ENCODE results near the gene LTN1.

The LTN1 gene

GRCh38 chr21:28928578-28929420, 63.9 kb downstream of the LTN1 start:
- H3K4me3 ChIP-seq (ENCODE audit: low read depth, low read length): no peak overlapping the region
- no peak for TF ChIP-seq CTCF (IDR thresholded peaks at IDR 0.05; ENCODE audit: low read depth, low read length)

GRCh38 chr21:28927130-28927529, 65.5 kb downstream of the LTN1 start:
- no peak overlapping the region for H3K4me3 ChIP-seq (ENCODE audit: low read depth, low read length)
- TF ChIP-seq CTCF (IDR thresholded peaks at IDR 0.05; ENCODE audit: low read depth, low read length): no peak

- no peak for TF ChIP-seq CTCF (IDR thresholded peaks at IDR 0.05; ENCODE audit: low read depth, low read length)
- H3K4me3 ChIP-seq (ENCODE audit: low read depth, low read length): no peak overlapping the region
These were observed 69.2 kb downstream of the LTN1 start for GRCh38 chr21:28923439-28923975.

GRCh38 chr21:28922368-28922767, 70.3 kb downstream of the LTN1 start:
- TF ChIP-seq CTCF (IDR thresholded peaks at IDR 0.05; ENCODE audit: low read depth, low read length): no peak
- H3K4me3 ChIP-seq (ENCODE audit: low read depth, low read length): no peak overlapping the region

- H3K4me3 ChIP-seq (ENCODE audit: low read depth, low read length): no peak overlapping the region
- TF ChIP-seq CTCF (IDR thresholded peaks at IDR 0.05; ENCODE audit: low read depth, low read length): no peak
These were observed 76.4 kb downstream of the LTN1 start for GRCh38 chr21:28916150-28916893.

GRCh38 chr21:28913071-28913470, 79.6 kb downstream of the LTN1 start:
- no peak overlapping the region for H3K4me3 ChIP-seq (ENCODE audit: low read depth, low read length)
- TF ChIP-seq CTCF (IDR thresholded peaks at IDR 0.05; ENCODE audit: low read depth, low read length): no peak

All from WI38 (cell line).